ENCODE data around the gene DDIAS.
A peak's percentile ranks its signal among the peaks of the same experiment; 100 is the strongest.
"Not testable (repeated sequence)": the region's sequence is repeated elsewhere in the genome, so short reads cannot be mapped to it uniquely, and the experiment has no call there.

The DDIAS gene

GRCh38 chr11:82889133-82890001 lies 12.2 kb upstream of the DDIAS start:
- DNase-seq, result no peak

- no peak for DNase-seq
These were observed 11.6 kb upstream of the DDIAS start for GRCh38 chr11:82890002-82890341.

- no peak for DNase-seq
These were observed 10.6 kb upstream of the DDIAS start for GRCh38 chr11:82890936-82891335.

GRCh38 chr11:82892611-82893169 lies 8.8 kb upstream of the DDIAS start:
- DNase-seq, result no peak

- DNase-seq, result peak; percentile 37
These were observed 6.0 kb upstream of the DDIAS start for GRCh38 chr11:82895437-82896091.

- DNase-seq, result no peak
These were observed 5.4 kb upstream of the DDIAS start for GRCh38 chr11:82896183-82896582.

- DNase-seq, result no peak
These were observed 3.3 kb upstream of the DDIAS start for GRCh38 chr11:82898241-82898640.

GRCh38 chr11:82899186-82899820 lies 2.2 kb upstream of the DDIAS start:
- no peak for DNase-seq

GRCh38 chr11:82899957-82900276 lies 1.6 kb upstream of the DDIAS start:
- DNase-seq, result no peak

GRCh38 chr11:82900277-82901164 lies 1.0 kb upstream of the DDIAS start, which contains the start of gene PRCP:
Gene PRCP, minus strand, starts transcription at chr11:82900430. Its CDS starts 28 bp downstream, at chr11:82900402.
- peak; percentile 93 for DNase-seq

GRCh38 chr11:82901922-82902485 lies 468 bp downstream of the DDIAS start:
- DNase-seq, result no peak

- no peak for DNase-seq
These were observed 1.3 kb downstream of the DDIAS start for GRCh38 chr11:82902880-82903279.

- DNase-seq, result no peak
These were observed 2.5 kb downstream of the DDIAS start for GRCh38 chr11:82903843-82904586.

GRCh38 chr11:82906236-82906635 lies 4.7 kb downstream of the DDIAS start:
- no peak for DNase-seq

GRCh38 chr11:82906931-82907330 lies 5.4 kb downstream of the DDIAS start:
- DNase-seq, result no peak

- no peak for DNase-seq
These were observed 5.8 kb downstream of the DDIAS start for GRCh38 chr11:82907371-82907770.

- DNase-seq, result no peak
These were observed 6.8 kb downstream of the DDIAS start for GRCh38 chr11:82908311-82908710.

- DNase-seq, result no peak
These were observed 7.6 kb downstream of the DDIAS start for GRCh38 chr11:82909015-82909640.

GRCh38 chr11:82919786-82920185 lies 18.2 kb downstream of the DDIAS start:
- not testable (repeated sequence) for DNase-seq

- not testable (repeated sequence) for DNase-seq
These were observed 18.7 kb downstream of the DDIAS start for GRCh38 chr11:82920227-82920626.
